ENCODE measurements around the gene MTURN.

DNA sequence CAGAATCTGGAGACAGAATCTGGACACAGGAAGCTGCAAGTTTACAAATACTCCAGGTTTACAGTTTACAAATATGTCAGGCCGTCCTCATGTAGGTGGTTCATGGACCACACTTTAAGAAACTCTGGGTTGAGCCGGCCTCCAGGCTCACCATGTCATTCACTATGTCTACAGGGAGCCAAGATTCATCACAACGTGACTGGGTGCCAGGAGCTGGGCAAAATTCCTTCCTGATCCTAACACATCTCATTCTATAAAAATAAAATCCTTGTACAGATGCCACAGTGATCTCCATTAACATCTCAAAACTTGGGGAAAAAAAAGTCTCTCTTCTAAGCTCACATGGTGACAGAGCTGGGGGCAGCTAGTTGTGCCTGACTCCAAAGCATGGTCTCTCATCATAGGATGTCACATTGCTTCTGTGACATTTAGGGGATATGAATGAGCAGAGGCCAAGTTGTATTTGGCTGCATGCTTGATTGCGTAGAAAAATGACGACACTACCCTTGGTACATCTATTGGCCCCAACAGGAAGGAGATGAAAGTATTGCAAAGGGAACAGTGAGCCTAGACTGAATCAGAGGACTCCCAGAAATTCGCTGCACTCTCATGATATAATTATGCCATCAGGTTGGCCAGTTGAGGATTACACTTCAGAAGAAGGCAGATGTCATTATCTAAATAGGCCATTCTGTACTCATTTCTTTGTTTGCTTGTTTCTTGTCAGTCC lies 35.9 kb downstream of the MTURN start:
- TF ChIP-seq, protein P1, sequence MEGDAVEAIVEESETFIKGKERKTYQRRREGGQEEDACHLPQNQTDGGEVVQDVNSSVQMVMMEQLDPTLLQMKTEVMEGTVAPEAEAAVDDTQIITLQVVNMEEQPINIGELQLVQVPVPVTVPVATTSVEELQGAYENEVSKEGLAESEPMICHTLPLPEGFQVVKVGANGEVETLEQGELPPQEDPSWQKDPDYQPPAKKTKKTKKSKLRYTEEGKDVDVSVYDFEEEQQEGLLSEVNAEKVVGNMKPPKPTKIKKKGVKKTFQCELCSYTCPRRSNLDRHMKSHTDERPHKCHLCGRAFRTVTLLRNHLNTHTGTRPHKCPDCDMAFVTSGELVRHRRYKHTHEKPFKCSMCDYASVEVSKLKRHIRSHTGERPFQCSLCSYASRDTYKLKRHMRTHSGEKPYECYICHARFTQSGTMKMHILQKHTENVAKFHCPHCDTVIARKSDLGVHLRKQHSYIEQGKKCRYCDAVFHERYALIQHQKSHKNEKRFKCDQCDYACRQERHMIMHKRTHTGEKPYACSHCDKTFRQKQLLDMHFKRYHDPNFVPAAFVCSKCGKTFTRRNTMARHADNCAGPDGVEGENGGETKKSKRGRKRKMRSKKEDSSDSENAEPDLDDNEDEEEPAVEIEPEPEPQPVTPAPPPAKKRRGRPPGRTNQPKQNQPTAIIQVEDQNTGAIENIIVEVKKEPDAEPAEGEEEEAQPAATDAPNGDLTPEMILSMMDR (IDR thresholded peaks at IDR 0.05): no peak
- no peak for TF ChIP-seq POLR2A (IDR thresholded peaks at IDR 0.05)

Measured in right lobe of liver (tissue), 4 donors.